ENCODE results near the gene NEK5.

DNA sequence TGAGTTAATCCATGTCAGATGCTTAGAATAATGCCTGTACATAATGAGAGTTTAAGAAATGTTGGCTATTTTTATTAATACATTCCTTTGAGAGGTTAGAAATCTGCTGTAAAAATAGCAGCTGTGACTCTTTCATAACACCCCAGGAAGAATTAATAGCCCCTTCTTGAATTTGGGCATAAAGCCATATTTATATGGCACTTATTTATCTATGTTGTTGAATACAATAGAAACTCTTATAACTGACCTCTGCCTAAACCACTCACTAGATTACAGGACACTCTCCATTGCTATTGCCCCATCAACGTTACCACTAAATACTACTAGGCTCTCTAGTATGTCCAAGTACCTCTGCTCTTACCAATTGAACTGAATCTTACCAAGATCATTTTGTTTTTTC is 16.3 kb downstream of the NEK5 start:
- TF ChIP-seq, protein P1, sequence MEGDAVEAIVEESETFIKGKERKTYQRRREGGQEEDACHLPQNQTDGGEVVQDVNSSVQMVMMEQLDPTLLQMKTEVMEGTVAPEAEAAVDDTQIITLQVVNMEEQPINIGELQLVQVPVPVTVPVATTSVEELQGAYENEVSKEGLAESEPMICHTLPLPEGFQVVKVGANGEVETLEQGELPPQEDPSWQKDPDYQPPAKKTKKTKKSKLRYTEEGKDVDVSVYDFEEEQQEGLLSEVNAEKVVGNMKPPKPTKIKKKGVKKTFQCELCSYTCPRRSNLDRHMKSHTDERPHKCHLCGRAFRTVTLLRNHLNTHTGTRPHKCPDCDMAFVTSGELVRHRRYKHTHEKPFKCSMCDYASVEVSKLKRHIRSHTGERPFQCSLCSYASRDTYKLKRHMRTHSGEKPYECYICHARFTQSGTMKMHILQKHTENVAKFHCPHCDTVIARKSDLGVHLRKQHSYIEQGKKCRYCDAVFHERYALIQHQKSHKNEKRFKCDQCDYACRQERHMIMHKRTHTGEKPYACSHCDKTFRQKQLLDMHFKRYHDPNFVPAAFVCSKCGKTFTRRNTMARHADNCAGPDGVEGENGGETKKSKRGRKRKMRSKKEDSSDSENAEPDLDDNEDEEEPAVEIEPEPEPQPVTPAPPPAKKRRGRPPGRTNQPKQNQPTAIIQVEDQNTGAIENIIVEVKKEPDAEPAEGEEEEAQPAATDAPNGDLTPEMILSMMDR (IDR thresholded peaks at IDR 0.05): no peak
- TF ChIP-seq POLR2AphosphoS5 (IDR thresholded peaks at IDR 0.05): no peak

Data from upper lobe of left lung (tissue), 4 donors.